ENCODE results near the gene CASZ1.
A peak's percentile ranks its signal among the peaks of the same experiment; 100 is the strongest.

CASZ1 gene

DNA sequence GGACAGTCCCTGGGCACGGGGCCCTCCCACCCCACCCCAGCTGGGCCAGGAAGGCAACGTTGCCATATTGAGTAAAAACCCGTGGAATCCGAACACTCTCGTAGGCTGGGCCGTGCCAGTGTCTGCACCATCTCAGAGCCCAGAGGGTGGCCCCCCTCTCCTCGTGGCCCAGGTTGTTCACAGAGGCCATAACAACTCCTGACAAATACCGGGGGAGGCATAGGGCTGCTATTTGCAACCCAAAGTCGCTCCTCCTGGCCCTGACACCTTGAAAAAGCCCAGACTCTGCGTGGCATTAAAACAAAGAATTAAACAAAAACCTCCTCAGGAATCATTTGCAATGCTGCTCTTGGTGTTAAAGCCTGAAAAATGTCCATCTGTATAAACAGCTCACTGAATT lies 141.4 kb downstream of the CASZ1 start:
- H3K27ac ChIP-seq = peak overlapping the region; percentile 63; the same call in 1 of the 2 replicates
- TF ChIP-seq, protein P1, sequence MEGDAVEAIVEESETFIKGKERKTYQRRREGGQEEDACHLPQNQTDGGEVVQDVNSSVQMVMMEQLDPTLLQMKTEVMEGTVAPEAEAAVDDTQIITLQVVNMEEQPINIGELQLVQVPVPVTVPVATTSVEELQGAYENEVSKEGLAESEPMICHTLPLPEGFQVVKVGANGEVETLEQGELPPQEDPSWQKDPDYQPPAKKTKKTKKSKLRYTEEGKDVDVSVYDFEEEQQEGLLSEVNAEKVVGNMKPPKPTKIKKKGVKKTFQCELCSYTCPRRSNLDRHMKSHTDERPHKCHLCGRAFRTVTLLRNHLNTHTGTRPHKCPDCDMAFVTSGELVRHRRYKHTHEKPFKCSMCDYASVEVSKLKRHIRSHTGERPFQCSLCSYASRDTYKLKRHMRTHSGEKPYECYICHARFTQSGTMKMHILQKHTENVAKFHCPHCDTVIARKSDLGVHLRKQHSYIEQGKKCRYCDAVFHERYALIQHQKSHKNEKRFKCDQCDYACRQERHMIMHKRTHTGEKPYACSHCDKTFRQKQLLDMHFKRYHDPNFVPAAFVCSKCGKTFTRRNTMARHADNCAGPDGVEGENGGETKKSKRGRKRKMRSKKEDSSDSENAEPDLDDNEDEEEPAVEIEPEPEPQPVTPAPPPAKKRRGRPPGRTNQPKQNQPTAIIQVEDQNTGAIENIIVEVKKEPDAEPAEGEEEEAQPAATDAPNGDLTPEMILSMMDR (IDR thresholded peaks at IDR 0.05) = no peak
- TF ChIP-seq ZFX (IDR thresholded peaks at IDR 0.05; ENCODE audit: borderline replicate concordance) = no peak

DNA sequence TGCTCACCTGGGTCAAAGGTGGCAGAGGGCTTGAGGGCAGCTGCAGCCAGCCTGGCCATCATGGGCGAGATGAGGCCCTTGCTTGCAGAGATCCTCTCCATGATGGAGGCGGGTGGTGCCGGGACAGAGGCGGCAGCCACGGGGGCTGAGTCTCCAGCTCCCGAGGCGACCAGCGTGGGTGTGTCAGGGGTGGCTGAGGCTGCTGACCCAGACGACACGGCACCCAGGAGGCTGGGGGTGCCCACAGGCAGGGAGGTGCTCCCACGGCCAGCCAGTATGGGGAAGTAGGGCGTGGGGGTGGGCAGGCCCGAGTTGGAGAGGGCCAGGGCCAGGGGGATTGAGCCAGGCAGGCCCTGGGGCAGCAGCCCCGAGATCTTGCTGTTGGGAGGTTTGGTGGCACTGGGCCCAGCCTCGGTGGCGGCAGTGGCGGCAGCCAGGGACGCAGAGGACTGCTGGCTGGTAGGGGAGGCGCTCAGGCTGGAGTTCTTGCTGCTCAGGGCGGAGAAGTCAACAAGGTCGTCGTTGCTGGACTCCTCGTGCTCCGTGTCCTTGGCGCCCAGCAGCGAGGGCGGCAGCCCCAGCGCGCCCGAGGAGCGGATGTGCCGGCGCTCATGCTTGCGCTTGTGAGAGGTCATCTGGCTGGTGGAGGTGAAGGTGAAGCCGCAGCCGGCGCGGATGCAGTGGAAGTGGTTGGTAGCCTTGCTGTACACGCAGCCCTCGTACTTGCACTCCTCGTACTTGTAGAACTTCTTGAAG lies 142.9 kb downstream of the CASZ1 start:
- peak overlapping the region; percentile 63 for H3K27ac ChIP-seq

DNA sequence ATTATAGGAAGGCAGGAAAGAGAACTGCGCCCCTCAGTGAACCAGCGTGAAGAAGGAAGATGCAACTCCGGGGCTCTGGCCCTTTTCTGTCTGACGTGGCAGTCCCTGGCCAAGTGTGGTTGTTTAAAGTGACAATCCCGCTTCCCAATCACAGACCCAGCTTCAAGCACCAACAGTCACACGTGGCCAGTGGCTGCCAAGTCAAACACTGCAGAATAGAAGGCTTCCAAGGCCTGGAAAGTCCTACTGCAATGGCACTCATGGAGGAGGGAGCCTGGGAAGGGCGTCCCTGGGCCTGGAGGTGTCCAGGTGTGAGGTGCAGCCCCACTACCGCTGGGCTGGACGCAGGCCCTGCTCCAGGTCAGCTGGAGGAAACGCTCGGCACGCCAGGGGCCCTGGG lies 143.8 kb downstream of the CASZ1 start:
- TF ChIP-seq, protein P1 (IDR thresholded peaks at IDR 0.05) = no peak
- TF ChIP-seq ZFX (IDR thresholded peaks at IDR 0.05; ENCODE audit: borderline replicate concordance) = no peak
- peak overlapping the region; percentile 63 for H3K27ac ChIP-seq

More for the DNA sequence above, 142.9 kb downstream of the CASZ1 start:
- TF ChIP-seq ZFX (IDR thresholded peaks at IDR 0.05; ENCODE audit: borderline replicate concordance) = no peak
- TF ChIP-seq, protein P1 (IDR thresholded peaks at IDR 0.05) = no peak

DNA sequence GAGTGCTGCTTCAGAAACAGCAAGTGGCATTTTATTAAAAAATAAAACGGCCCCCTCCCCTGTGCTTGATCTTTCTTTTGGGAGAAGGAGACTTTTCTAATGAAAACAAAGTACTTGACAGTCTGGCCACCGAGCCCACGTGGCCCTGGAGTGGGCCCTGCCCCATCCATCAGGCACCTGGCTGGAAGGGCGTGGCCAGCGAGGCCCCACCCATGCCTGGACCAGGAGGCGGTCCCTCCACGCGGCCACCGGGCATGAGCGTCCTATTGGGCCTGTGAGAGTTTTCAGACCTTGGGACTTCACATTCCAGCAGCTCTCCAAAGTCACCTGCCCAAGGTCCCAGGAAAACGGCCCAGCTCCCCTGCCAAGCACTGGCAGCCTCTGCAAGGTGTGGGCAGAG lies 144.7 kb downstream of the CASZ1 start:
- TF ChIP-seq ZFX (IDR thresholded peaks at IDR 0.05; ENCODE audit: borderline replicate concordance) = no peak
- TF ChIP-seq, protein P1 (IDR thresholded peaks at IDR 0.05) = no peak
- peak overlapping the region; percentile 63 for H3K27ac ChIP-seq

DNA sequence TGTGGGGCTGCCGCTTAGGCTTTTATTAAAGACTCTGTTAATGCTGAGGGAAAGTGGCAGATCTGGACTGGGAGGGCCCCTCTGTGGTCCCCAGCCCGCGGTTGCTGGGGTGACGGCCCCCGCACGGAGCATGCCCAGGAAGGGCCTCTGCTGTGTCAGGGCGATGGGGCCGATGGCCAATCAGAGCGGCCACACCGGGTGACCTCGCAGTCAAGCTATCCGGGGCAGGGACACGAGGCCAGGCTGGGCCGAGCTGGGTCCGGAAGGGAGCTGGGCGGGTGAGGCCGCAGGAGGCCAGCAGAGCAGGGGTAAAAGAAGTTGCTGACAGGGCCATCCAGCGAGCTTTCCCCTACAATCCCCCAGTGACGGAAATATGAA lies 145.1 kb downstream of the CASZ1 start:
- TF ChIP-seq, protein P1 (IDR thresholded peaks at IDR 0.05) = no peak
- no peak for TF ChIP-seq ZFX (IDR thresholded peaks at IDR 0.05; ENCODE audit: borderline replicate concordance)
- H3K27ac ChIP-seq = peak overlapping the region; percentile 63

DNA sequence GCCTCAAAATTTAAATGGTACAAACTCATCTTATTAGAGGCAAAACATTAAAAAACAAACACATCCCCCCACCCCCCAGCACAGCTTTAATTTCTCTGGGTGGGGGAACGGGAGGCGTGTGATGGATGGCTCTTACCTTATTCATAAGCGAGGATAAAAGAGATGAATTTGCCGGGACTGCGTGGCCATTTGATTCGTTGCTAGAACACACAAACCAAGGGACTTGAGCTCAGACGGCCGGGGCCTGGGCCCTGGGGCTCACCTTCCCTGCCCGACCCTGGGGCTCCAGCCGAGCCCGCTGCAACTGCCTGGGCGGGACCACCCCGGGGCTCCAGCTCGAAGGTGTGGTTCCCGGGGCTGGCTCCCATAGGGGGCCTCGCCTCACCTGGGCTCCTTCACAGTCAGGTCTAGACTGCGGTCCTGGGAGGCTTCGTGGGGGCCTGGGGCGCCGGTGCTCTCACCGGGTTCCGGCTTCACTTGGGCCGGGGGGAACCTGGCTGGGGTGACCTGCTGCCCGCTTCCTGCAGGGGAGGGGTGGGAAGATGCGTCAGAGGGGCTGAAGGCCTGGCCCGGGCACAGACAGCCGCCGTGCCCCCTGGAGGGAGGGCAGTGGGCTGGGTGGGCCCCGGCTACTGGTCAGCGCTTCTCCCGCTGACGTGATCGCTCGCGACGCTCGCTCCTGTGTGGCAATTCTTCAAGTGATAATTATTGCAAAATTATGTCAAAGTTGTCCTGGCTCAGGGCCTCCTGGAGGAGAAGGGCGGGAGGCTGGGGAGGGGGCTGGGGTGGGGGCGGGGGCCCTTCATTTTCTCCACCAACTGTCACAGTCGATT lies 145.7 kb downstream of the CASZ1 start:
- H3K27ac ChIP-seq = peak overlapping the region; percentile 63; the same call in 1 of the 2 replicates
- no peak for TF ChIP-seq ZFX (IDR thresholded peaks at IDR 0.05; ENCODE audit: borderline replicate concordance)
- TF ChIP-seq, protein P1 (IDR thresholded peaks at IDR 0.05) = no peak
